Measurements from ENCODE around the gene SLITRK6. TPM values are rescaled to one million over a fixed set of nuclear protein-coding genes. Genes with fewer than 3 reads are reported as not detected.
"Not testable (repeated sequence)": the region's sequence is repeated elsewhere in the genome, so short reads cannot be mapped to it uniquely, and the experiment has no call there.

The SLITRK6 gene
- total RNA-seq, 2 donors from 2014 or later: not detected

DNA sequence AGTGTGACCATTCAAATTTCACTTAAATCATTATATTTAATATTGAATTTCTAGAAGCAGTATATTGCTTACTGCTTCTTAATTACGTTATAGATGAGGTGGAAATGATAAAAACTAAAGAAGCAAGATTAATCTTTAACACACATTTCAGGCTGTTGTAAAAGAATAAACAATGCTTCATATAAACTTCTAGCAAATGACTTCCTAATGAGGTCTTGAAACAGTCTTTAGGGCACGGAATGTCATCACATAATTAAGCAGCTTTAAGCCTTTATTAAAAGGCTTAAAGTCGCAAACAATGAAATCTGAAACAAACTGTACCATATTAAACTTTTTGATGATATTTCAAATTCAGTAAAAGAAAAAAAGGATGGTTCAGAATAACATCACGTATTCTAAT is 1.9 kb downstream of the SLITRK6 start:
- H3K4me3 Mint-ChIP-seq: no peak overlapping the region
- H3K9me3 Mint-ChIP-seq: peaks cover 0 to 4% of the 10 kb centered on the region in 2 donors
- no peak overlapping the region for H3K27ac Mint-ChIP-seq
- H3K36me3 Mint-ChIP-seq (ENCODE audit: insufficient read depth in 2 of 2): no peaks in the 10 kb centered on the region
- DNase-seq (no peak), ATAC-seq (replicated peaks in 1 of 2) (no peak)
- no peaks in the 10 kb centered on the region for H3K4me1 Mint-ChIP-seq (ENCODE audit: low read depth)
- H3K27me3 Mint-ChIP-seq (ENCODE audit: low read depth): no peaks in the 10 kb centered on the region

DNA sequence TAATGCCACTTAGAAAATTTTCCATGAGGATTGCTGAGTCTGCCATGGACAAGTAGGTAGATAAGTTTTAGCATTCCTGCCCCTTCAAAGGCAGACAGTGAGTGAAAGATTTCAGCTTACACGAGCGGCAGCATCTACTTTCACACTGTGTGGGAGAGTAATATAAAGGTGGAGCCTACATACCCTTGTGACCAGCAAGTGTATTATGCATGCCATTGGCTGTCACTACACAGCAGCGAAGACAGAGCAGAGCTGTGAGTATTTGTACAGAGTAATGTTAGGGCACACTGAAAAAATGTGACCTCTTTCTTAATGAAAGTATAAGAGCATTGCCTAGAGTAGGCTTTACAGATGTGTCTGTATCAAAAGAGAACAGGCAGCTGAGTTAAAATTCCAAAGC is 14.0 kb downstream of the SLITRK6 start:
- Mint-ChIP-seq H3K4me1 (ENCODE audit: low read depth) (no peaks in the 10 kb centered on the region), H3K27ac (no peak overlapping the region), H3K36me3 (ENCODE audit: insufficient read depth in 2 of 2) (no peaks in the 10 kb centered on the region), H3K4me3 (no peak overlapping the region), H3K27me3 (ENCODE audit: low read depth) (no peaks in the 10 kb centered on the region), H3K9me3 (peaks cover 0 to 3% of the 10 kb centered on the region in 2 donors)
- ATAC-seq (replicated peaks in 1 of 2): no peak
- DNase-seq: no peak

DNA sequence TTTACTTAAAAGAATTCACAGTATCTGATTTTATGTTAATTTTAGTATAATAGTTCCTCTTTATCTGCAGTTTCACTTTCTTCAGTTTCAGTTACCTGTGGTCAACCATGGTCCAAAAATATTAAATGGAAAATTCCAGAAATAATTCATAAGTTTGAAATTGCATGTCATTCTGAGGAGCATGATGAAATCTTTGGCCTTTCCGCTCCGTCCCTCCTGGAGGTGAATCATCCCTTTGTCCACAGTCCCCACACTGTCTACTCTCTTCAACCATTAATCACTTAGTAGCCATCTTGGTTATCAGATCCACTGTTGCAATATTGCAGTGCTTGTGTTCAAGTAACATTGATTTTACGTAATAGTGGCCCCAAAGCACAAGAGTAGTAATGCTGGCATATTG is 26.9 kb downstream of the SLITRK6 start:
- DNase-seq (no peak), ATAC-seq (replicated peaks in 1 of 2) (no peak)
- Mint-ChIP-seq H3K27me3 (ENCODE audit: low read depth) (no peaks in the 10 kb centered on the region), H3K4me1 (ENCODE audit: low read depth) (no peaks in the 10 kb centered on the region), H3K27ac (no peak overlapping the region), H3K36me3 (ENCODE audit: insufficient read depth in 2 of 2) (peaks cover 0 to under 1% of the 10 kb centered on the region in 2 donors), H3K4me3 (no peak overlapping the region), H3K9me3 (no peaks in the 10 kb centered on the region)

DNA sequence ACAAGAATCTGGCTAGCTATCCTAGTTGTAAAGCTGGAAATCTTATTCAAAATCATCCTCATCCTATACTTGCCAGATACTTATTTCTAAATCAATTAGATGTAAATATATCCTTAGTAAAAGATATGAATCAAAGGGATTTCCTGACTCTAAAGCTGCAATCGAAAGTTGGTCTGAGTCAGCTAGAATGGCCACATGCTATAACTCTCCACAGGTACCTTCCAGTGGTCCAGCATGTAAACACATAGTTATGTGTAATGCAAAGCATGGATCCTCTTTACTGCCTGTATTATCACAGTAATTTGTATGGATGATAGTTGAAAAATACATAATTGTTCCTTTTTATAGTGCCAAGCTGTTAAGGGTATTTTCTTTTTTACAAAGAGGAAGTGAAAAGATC is 27.4 kb downstream of the SLITRK6 start:
- H3K27me3 Mint-ChIP-seq (ENCODE audit: low read depth): no peaks in the 10 kb centered on the region
- ATAC-seq (replicated peaks in 1 of 2) (no peak), DNase-seq (no peak)
- H3K4me3 Mint-ChIP-seq: no peak overlapping the region
- H3K9me3 Mint-ChIP-seq: no peaks in the 10 kb centered on the region
- no peak overlapping the region for H3K27ac Mint-ChIP-seq
- peaks cover 0 to 1% of the 10 kb centered on the region in 2 donors for H3K36me3 Mint-ChIP-seq (ENCODE audit: insufficient read depth in 2 of 2)
- H3K4me1 Mint-ChIP-seq (ENCODE audit: low read depth): no peaks in the 10 kb centered on the region

DNA sequence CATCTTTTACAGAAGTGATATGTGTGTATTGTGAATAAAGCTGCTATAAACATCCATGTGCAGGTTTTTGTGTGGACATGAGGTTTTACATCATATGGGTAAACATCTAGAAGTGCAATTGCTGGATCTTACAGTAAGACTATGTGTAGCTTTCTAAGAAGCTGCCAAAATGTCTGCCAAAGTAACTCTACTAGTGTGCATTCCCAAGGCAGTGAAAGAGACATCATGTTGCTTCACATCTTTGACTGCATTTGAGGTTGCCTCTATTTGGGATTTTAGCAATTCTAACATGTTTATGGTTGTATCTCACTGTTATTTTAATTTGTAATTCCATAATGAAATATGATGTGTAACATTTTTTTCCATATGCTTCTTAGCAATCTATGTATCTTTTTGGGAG is 30.3 kb downstream of the SLITRK6 start:
- no peaks in the 10 kb centered on the region for H3K27me3 Mint-ChIP-seq (ENCODE audit: low read depth)
- H3K4me1 Mint-ChIP-seq (ENCODE audit: low read depth): no peaks in the 10 kb centered on the region
- DNase-seq: no peak
- H3K27ac Mint-ChIP-seq: no peak overlapping the region
- peaks cover 0 to under 1% of the 10 kb centered on the region in 2 donors for H3K9me3 Mint-ChIP-seq
- ATAC-seq (replicated peaks in 1 of 2): no peak
- H3K4me3 Mint-ChIP-seq: no peak overlapping the region
- H3K36me3 Mint-ChIP-seq (ENCODE audit: insufficient read depth in 2 of 2): peaks cover 0 to 1% of the 10 kb centered on the region in 2 donors

DNA sequence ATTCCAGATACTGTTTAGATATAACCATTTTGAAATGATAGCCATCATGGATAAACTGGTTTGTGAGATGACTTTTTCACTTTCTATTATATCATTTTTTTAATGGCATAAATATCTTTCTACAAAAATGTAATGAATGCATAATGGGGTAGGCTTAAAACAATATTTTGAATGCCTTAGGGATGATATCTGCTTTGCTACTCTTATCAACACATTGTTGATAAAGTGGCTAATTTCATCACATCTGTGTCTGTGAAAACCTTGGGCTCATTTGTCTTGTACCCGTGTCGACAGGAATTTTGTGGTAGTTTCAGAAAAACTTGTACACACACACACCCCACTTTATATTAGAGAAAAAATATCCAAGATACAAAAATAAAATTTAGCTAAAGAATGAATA is 44.1 kb downstream of the SLITRK6 start:
- Mint-ChIP-seq H3K9me3 (no peaks in the 10 kb centered on the region), H3K27ac (no peak overlapping the region), H3K36me3 (ENCODE audit: insufficient read depth in 2 of 2) (no peaks in the 10 kb centered on the region), H3K4me3 (no peak overlapping the region), H3K27me3 (ENCODE audit: low read depth) (no peaks in the 10 kb centered on the region), H3K4me1 (ENCODE audit: low read depth) (no peaks in the 10 kb centered on the region)
- DNase-seq: no peak
- ATAC-seq (replicated peaks in 1 of 2): no peak

GRCh38 chr13:85743201-85743770 is 55.9 kb downstream of the SLITRK6 start:
- not testable (repeated sequence) for H3K9me3 Mint-ChIP-seq; H3K4me1 Mint-ChIP-seq (ENCODE audit: low read depth); H3K36me3 Mint-ChIP-seq (ENCODE audit: insufficient read depth in 2 of 2); H3K27ac Mint-ChIP-seq; DNase-seq; H3K4me3 Mint-ChIP-seq; H3K27me3 Mint-ChIP-seq (ENCODE audit: low read depth); ATAC-seq (replicated peaks in 1 of 2)
